ENCODE data around the gene SLC9A3.
A peak's percentile ranks its signal among the peaks of the same experiment; 100 is the strongest.

SLC9A3 gene

GRCh38 chr5:440401-441201 is 83.6 kb downstream of the SLC9A3 start:
- Histone ChIP-seq H4K8ac (ENCODE audit: low read depth, low read length) (no peak overlapping the region), H3K79me1 (ENCODE audit: low read length) (peaks cover 7% of the 10 kb centered on the region), H3K4ac (ENCODE audit: low read depth, low read length) (no peak overlapping the region), H3K18ac (ENCODE audit: low read length) (no peak overlapping the region), H2BK120ac (ENCODE audit: insufficient read depth, low read length, poor library complexity) (no peak overlapping the region), H2BK12ac (ENCODE audit: low read length) (no peak overlapping the region), H3K23ac (ENCODE audit: low read length) (no peak overlapping the region), H4K12ac (ENCODE audit: low read depth, low read length) (no peak overlapping the region), H3K4me3 (ENCODE audit: low read depth, low read length) (peak overlapping the region; percentile 30), H2BK5ac (ENCODE audit: low read depth, low read length, poor library complexity) (no peak overlapping the region), H3K4me2 (ENCODE audit: low read length) (no peak overlapping the region), H3K4me1 (ENCODE audit: control insufficient read depth in 1 of 2, insufficient read depth in 2 of 2, low read length in 2 of 2) (peaks cover 13 to 14% of the 10 kb centered on the region in 2 experiments), H3K36me3 (ENCODE audit: control insufficient read depth in 1 of 2, insufficient read depth in 2 of 2, low read length in 2 of 2) (no peaks in the 10 kb centered on the region), H3K9me3 (ENCODE audit: insufficient read depth, low read depth, low read length) (no peaks in the 10 kb centered on the region), H3K27ac (ENCODE audit: low read depth, low read length) (no peak overlapping the region), H2AK5ac (ENCODE audit: low read length) (no peak overlapping the region), H3K14ac (ENCODE audit: low read length) (no peak overlapping the region), H3K27me3 (ENCODE audit: insufficient read depth, low read length) (no peaks in the 10 kb centered on the region), H3K79me2 (ENCODE audit: control insufficient read depth, insufficient read depth, low read length, poor library complexity) (peaks cover 14% of the 10 kb centered on the region), H3K9ac (ENCODE audit: low read length) (no peak overlapping the region), H2AFZ (ENCODE audit: insufficient read depth, low read length, poor library complexity) (no peak overlapping the region), H4K91ac (ENCODE audit: low read depth, low read length) (no peak overlapping the region)
- no peak for DNase-seq
- WGBS (ENCODE audit: extremely low coverage, insufficient coverage, insufficient read length): no CpG with 5 or more reads among the region's 18 CpGs

GRCh38 chr5:439636-440035 is 84.6 kb downstream of the SLC9A3 start:
- Histone ChIP-seq H3K4ac (ENCODE audit: low read depth, low read length) (no peak overlapping the region), H3K79me1 (ENCODE audit: low read length) (peaks cover 7% of the 10 kb centered on the region), H2BK5ac (ENCODE audit: low read depth, low read length, poor library complexity) (no peak overlapping the region), H4K91ac (ENCODE audit: low read depth, low read length) (no peak overlapping the region), H2AFZ (ENCODE audit: insufficient read depth, low read length, poor library complexity) (no peak overlapping the region), H3K18ac (ENCODE audit: low read length) (no peak overlapping the region), H4K12ac (ENCODE audit: low read depth, low read length) (no peak overlapping the region), H3K27me3 (ENCODE audit: insufficient read depth, low read length) (no peaks in the 10 kb centered on the region), H2BK12ac (ENCODE audit: low read length) (no peak overlapping the region), H4K8ac (ENCODE audit: low read depth, low read length) (no peak overlapping the region), H3K79me2 (ENCODE audit: control insufficient read depth, insufficient read depth, low read length, poor library complexity) (peaks cover 14% of the 10 kb centered on the region), H3K4me1 (ENCODE audit: control insufficient read depth in 1 of 2, insufficient read depth in 2 of 2, low read length in 2 of 2) (peaks cover 13 to 14% of the 10 kb centered on the region in 2 experiments), H3K23ac (ENCODE audit: low read length) (no peak overlapping the region), H3K27ac (ENCODE audit: low read depth, low read length) (no peak overlapping the region), H3K9me3 (ENCODE audit: insufficient read depth, low read depth, low read length) (no peaks in the 10 kb centered on the region), H3K4me3 (ENCODE audit: low read depth, low read length) (no peak overlapping the region), H3K36me3 (ENCODE audit: control insufficient read depth in 1 of 2, insufficient read depth in 2 of 2, low read length in 2 of 2) (no peaks in the 10 kb centered on the region), H2AK5ac (ENCODE audit: low read length) (no peak overlapping the region), H3K4me2 (ENCODE audit: low read length) (no peak overlapping the region), H2BK120ac (ENCODE audit: insufficient read depth, low read length, poor library complexity) (no peak overlapping the region), H3K14ac (ENCODE audit: low read length) (no peak overlapping the region), H3K9ac (ENCODE audit: low read length) (no peak overlapping the region)
- no CpG with 5 or more reads among the region's 14 CpGs for WGBS (ENCODE audit: extremely low coverage, insufficient coverage, insufficient read length)
- DNase-seq: no peak

- no peak overlapping the region for H3K4ac ChIP-seq (ENCODE audit: low read depth, low read length)
- H2AFZ ChIP-seq (ENCODE audit: insufficient read depth, low read length, poor library complexity): no peak overlapping the region
- no peak overlapping the region for H3K18ac ChIP-seq (ENCODE audit: low read length)
- H3K14ac ChIP-seq (ENCODE audit: low read length): no peak overlapping the region
- no peak overlapping the region for H2AK5ac ChIP-seq (ENCODE audit: low read length)
- no peak overlapping the region for H2BK12ac ChIP-seq (ENCODE audit: low read length)
- no peaks in the 10 kb centered on the region for H3K36me3 ChIP-seq (ENCODE audit: control insufficient read depth in 1 of 2, insufficient read depth in 2 of 2, low read length in 2 of 2)
- no peak overlapping the region for H2BK5ac ChIP-seq (ENCODE audit: low read depth, low read length, poor library complexity)
- peaks cover 14% of the 10 kb centered on the region for H3K79me2 ChIP-seq (ENCODE audit: control insufficient read depth, insufficient read depth, low read length, poor library complexity)
- H4K8ac ChIP-seq (ENCODE audit: low read depth, low read length): no peak overlapping the region
- no peak overlapping the region for H4K12ac ChIP-seq (ENCODE audit: low read depth, low read length)
- no peak overlapping the region for H3K4me2 ChIP-seq (ENCODE audit: low read length)
- no peak overlapping the region for H3K27ac ChIP-seq (ENCODE audit: low read depth, low read length)
- H3K23ac ChIP-seq (ENCODE audit: low read length): no peak overlapping the region
- no peaks in the 10 kb centered on the region for H3K27me3 ChIP-seq (ENCODE audit: insufficient read depth, low read length)
- peaks cover 7% of the 10 kb centered on the region for H3K79me1 ChIP-seq (ENCODE audit: low read length)
- no peak overlapping the region for H3K9ac ChIP-seq (ENCODE audit: low read length)
- no peaks in the 10 kb centered on the region for H3K9me3 ChIP-seq (ENCODE audit: insufficient read depth, low read depth, low read length)
- peaks cover 13 to 14% of the 10 kb centered on the region in 2 experiments for H3K4me1 ChIP-seq (ENCODE audit: control insufficient read depth in 1 of 2, insufficient read depth in 2 of 2, low read length in 2 of 2)
- H4K91ac ChIP-seq (ENCODE audit: low read depth, low read length): no peak overlapping the region
- no peak for DNase-seq
- no peak overlapping the region for H3K4me3 ChIP-seq (ENCODE audit: low read depth, low read length)
- WGBS (ENCODE audit: extremely low coverage, insufficient coverage, insufficient read length): no CpG with 5 or more reads among the region's 8 CpGs
- H2BK120ac ChIP-seq (ENCODE audit: insufficient read depth, low read length, poor library complexity): no peak overlapping the region
Measured at GRCh38 chr5:439181-439580, 85.1 kb downstream of the SLC9A3 start.

GRCh38 chr5:438481-438981 is 85.7 kb downstream of the SLC9A3 start:
- H3K36me3 ChIP-seq (ENCODE audit: control insufficient read depth in 1 of 2, insufficient read depth in 2 of 2, low read length in 2 of 2): no peaks in the 10 kb centered on the region
- no peak for DNase-seq
- H3K9me3 ChIP-seq (ENCODE audit: insufficient read depth, low read depth, low read length): no peaks in the 10 kb centered on the region
- H3K27ac ChIP-seq (ENCODE audit: low read depth, low read length): no peak overlapping the region
- H3K4me1 ChIP-seq (ENCODE audit: control insufficient read depth in 1 of 2, insufficient read depth in 2 of 2, low read length in 2 of 2): peaks cover 9% of the 10 kb centered on the region in 2 experiments
- H3K14ac ChIP-seq (ENCODE audit: low read length): no peak overlapping the region
- no peaks in the 10 kb centered on the region for H3K27me3 ChIP-seq (ENCODE audit: insufficient read depth, low read length)
- peaks cover 10% of the 10 kb centered on the region for H3K79me2 ChIP-seq (ENCODE audit: control insufficient read depth, insufficient read depth, low read length, poor library complexity)
- no peak overlapping the region for H3K23ac ChIP-seq (ENCODE audit: low read length)
- no peak overlapping the region for H4K91ac ChIP-seq (ENCODE audit: low read depth, low read length)
- H3K9ac ChIP-seq (ENCODE audit: low read length): no peak overlapping the region
- no peak overlapping the region for H2BK12ac ChIP-seq (ENCODE audit: low read length)
- H3K4me3 ChIP-seq (ENCODE audit: low read depth, low read length): peak overlapping the region; percentile 36
- no peak overlapping the region for H4K12ac ChIP-seq (ENCODE audit: low read depth, low read length)
- H4K8ac ChIP-seq (ENCODE audit: low read depth, low read length): no peak overlapping the region
- no peak overlapping the region for H3K4ac ChIP-seq (ENCODE audit: low read depth, low read length)
- H2AK5ac ChIP-seq (ENCODE audit: low read length): no peak overlapping the region
- peaks cover 7% of the 10 kb centered on the region for H3K79me1 ChIP-seq (ENCODE audit: low read length)
- no peak overlapping the region for H2AFZ ChIP-seq (ENCODE audit: insufficient read depth, low read length, poor library complexity)
- WGBS (ENCODE audit: extremely low coverage, insufficient coverage, insufficient read length): no CpG with 5 or more reads among the region's 14 CpGs
- H3K4me2 ChIP-seq (ENCODE audit: low read length): no peak overlapping the region
- H2BK120ac ChIP-seq (ENCODE audit: insufficient read depth, low read length, poor library complexity): no peak overlapping the region
- no peak overlapping the region for H2BK5ac ChIP-seq (ENCODE audit: low read depth, low read length, poor library complexity)
- H3K18ac ChIP-seq (ENCODE audit: low read length): no peak overlapping the region
